Osteocyte (in vitro differentiated cells): Measurements from ENCODE around the gene PCK1. TPM values are rescaled to one million over a fixed set of nuclear protein-coding genes. Genes with fewer than 3 reads are reported as not detected.

ENCODE experiments used
- DNase-seq: peaks from one replicate; pipeline ENCODE4 v3.0.0; 2021; ENCODE audit warnings: mixed read lengths; ENCODE audit not compliant: unreplicated experiment; ENCODE audit errors: extremely low spot score
- H3K27ac Mint-ChIP-seq: one replicate; pipeline ENCODE4 v1.8.0; 2021; ENCODE audit warnings: mild to moderate bottlenecking, mixed read lengths; ENCODE audit not compliant: unreplicated experiment
- H3K27me3 Mint-ChIP-seq: one replicate; pipeline ENCODE4 v1.8.0; 2021; ENCODE audit warnings: mixed read lengths; ENCODE audit not compliant: unreplicated experiment
- H3K36me3 Mint-ChIP-seq: one replicate; pipeline ENCODE4 v1.8.0; 2021; ENCODE audit warnings: mixed read lengths; ENCODE audit not compliant: unreplicated experiment
- H3K4me1 Mint-ChIP-seq: one replicate; pipeline ENCODE4 v1.8.0; 2021; ENCODE audit warnings: mixed read lengths; ENCODE audit not compliant: unreplicated experiment
- H3K4me3 Mint-ChIP-seq: one replicate; pipeline ENCODE4 v1.8.0; 2021; ENCODE audit warnings: mild to moderate bottlenecking, moderate library complexity, mixed read lengths; ENCODE audit not compliant: unreplicated experiment
- H3K9me3 Mint-ChIP-seq: one replicate; pipeline ENCODE4 v1.8.0; 2021; ENCODE audit warnings: mixed read lengths; ENCODE audit not compliant: unreplicated experiment
- total RNA-seq: library from RNA; stranded (reverse); gene quantifications from 2 replicates; pipeline ENCODE4 v1.2.1, GENCODE V29; 2021
- TF ChIP-seq, protein P1 (sequence below): fragments of 200-600 bp; sonication (generic); IDR thresholded peaks from 2 replicates; pipeline ENCODE4 v1.5.0; 2021; ENCODE audit warnings: antibody characterized with exemption, mild to moderate bottlenecking, moderate library complexity

PCK1 gene
- total RNA-seq, 1 donor from 2014 or later = not detected

DNA sequence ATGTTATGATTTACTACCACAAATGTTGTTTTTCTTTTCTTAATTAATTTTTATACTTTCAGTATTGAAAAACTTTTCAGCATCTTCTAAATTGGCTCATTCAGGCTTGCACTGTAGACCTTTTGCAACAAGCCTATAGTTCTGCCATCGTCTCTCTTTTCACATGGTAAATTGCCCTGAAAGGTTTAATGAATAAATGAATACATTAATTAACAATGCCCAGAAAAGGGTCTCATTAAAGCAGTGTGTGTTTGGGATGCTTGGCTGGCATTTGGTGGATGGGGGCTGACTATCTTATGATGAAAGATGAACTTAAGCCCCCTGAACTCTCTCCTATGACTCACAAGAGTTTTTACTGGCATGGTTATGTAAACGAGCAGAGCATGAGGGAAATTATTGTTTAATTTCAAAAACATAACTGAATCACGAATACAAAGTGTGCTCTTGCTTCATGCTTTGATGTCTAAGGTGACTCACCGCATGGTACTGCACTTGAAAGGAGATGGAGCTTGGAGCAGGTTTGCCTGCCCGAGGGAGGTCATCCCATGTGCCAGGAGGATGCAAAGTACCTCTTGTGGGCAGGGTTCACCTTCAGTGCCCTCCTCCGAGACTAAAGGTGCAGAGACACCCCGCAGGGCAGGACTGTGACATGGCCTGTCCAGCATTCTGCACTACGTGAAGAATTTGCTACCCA is 13.8 kb upstream of the PCK1 start:
- TF ChIP-seq, protein P1, sequence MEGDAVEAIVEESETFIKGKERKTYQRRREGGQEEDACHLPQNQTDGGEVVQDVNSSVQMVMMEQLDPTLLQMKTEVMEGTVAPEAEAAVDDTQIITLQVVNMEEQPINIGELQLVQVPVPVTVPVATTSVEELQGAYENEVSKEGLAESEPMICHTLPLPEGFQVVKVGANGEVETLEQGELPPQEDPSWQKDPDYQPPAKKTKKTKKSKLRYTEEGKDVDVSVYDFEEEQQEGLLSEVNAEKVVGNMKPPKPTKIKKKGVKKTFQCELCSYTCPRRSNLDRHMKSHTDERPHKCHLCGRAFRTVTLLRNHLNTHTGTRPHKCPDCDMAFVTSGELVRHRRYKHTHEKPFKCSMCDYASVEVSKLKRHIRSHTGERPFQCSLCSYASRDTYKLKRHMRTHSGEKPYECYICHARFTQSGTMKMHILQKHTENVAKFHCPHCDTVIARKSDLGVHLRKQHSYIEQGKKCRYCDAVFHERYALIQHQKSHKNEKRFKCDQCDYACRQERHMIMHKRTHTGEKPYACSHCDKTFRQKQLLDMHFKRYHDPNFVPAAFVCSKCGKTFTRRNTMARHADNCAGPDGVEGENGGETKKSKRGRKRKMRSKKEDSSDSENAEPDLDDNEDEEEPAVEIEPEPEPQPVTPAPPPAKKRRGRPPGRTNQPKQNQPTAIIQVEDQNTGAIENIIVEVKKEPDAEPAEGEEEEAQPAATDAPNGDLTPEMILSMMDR = no peak
- Mint-ChIP-seq H3K9me3 (no peaks in the 10 kb centered on the region), H3K36me3 (no peaks in the 10 kb centered on the region), H3K4me3 (no peak overlapping the region), H3K4me1 (no peaks in the 10 kb centered on the region), H3K27ac (no peak overlapping the region), H3K27me3 (peaks cover 41% of the 10 kb centered on the region)
- no peak for DNase-seq

DNA sequence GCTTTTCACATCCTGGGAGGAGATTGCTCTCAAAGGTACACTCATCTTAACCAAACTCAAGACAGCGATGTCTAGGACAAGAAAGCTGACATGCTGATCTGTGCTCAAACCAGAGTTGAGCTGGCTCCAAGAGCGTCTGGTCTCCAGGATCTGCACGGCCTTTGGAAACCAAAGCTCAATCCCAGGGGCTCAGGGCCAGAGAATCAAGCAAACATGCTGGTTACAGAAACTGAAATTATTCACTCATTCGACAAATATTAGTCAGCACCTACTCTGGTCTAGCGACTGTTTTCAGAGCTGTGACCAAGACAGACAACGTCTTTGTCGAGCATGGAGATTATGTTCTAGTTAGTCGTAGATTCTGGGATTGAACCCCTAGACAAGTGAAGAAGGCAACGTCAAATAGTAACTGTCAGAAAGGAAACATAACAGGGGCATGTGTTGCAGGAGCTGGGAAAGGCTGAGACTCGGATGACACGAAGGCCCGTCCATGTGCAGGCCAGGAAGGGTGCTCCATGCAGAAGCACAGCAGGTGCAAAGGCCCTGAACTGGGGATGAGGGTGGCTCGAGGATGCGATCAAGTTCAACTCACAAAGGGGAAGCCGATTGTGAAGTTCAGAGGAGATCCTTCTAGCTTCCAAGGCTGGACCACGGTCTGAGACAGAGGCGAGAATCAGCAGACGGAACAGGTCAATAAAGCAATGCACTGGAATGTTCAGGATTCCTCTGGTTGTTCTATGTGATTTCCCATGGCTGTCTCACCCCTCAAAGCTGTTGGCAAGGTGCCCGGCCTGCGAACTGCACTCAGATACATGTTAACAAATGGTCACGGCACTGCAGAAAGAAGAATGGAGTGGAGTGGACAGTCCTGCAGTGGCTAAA is 12.5 kb upstream of the PCK1 start:
- TF ChIP-seq, protein P1 = no peak
- Mint-ChIP-seq H3K27ac (no peak overlapping the region), H3K36me3 (no peaks in the 10 kb centered on the region), H3K9me3 (no peaks in the 10 kb centered on the region), H3K4me1 (no peaks in the 10 kb centered on the region), H3K4me3 (no peak overlapping the region), H3K27me3 (peaks cover 37% of the 10 kb centered on the region)
- no peak for DNase-seq

DNA sequence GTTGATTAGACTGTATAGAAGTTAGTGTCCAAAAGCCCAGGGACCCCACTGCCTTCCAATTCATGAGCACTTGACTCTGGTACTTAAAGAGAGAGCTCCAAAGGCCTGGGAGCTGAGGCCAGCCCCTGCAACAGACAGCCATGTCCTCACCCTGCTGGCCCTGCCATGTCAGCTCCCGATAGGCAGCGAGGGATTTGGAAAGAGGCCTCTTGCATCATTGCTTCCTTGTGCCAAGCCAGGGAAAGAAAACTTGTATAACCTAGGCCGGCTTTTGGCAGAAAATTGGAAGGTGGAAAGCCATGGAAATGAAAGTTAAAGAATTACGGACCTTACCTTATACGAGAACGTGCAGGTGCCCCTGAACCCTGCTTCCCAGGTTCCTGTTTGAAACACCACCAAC is 8.4 kb upstream of the PCK1 start:
- Mint-ChIP-seq H3K4me1 (no peaks in the 10 kb centered on the region), H3K4me3 (no peak overlapping the region)

DNA sequence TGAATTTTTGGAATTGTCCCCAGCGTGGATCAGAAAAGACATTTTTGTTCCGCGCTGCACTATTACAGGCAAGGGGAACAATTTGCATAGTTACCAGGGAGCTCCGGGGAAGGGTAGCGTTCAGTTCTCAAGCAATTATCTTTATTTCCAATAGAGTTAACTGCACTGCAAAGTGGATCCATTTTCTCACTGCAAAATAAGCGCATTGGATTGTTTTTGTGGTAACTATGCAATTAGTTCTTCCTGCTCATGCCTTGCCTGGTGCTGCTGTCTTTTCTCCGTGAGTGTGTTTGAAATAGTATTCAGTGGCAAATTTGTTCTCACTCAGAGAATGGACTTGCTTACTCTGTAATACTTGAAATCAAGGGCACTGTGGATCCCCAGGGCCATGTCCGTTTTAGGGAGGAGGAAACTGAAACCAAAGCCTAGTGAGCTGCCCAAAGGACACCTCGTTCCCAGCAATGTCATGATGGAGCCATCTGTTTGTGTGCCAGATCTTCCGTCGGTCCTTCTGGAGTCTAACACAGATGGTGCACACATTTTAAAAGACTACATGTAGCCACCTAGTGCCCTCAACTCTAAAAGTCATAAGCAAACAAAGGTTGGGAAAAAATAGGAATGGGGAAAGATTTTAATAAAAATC is 7.4 kb upstream of the PCK1 start:
- TF ChIP-seq, protein P1 = no peak
- Mint-ChIP-seq H3K4me3 (no peak overlapping the region), H3K36me3 (no peaks in the 10 kb centered on the region), H3K4me1 (no peaks in the 10 kb centered on the region), H3K9me3 (no peaks in the 10 kb centered on the region), H3K27ac (no peak overlapping the region), H3K27me3 (peaks cover 58% of the 10 kb centered on the region)
- DNase-seq = no peak

More for the DNA sequence above, 8.4 kb upstream of the PCK1 start:
- Mint-ChIP-seq H3K27me3 (peaks cover 56% of the 10 kb centered on the region), H3K9me3 (no peaks in the 10 kb centered on the region), H3K27ac (no peak overlapping the region), H3K36me3 (no peaks in the 10 kb centered on the region)
- TF ChIP-seq, protein P1 = no peak
- no peak for DNase-seq
